HG03025 (cell line): ENCODE results near the gene CCL14.
"Not testable (repeated sequence)": the region's sequence is repeated elsewhere in the genome, so short reads cannot be mapped to it uniquely, and the experiment has no call there.

Experiments
- ATAC-seq: cut with Tn5 transposase; IDR thresholded peaks from one replicate; pipeline ENCODE4 v1.9.1; 2021; ENCODE audit warnings: mild to moderate bottlenecking, moderate library complexity; ENCODE audit not compliant: unreplicated experiment, low FRiP score

CCL14 gene

DNA sequence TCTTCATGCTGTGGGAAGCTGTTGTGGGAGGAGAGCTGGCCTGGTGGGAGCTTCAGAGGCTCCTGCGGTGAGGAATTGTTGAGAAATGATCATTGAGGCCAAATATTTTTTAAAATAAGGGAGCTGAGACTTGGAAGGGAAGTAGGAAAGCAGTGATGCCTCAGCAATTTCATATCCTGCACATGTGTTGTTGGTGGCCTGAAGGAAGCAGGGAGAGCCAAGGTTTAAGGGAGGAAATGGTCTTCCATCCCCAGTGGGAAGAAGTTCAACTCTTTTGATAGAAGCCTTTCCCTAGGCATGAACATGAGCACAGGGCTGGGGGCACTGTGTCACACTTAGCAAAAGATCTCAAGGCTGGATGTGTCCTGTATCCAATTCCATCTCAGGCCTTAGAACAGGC lies at the start of gene CCL14:
Gene CCL14 (minus strand): TSS at position 87 of the 400 bp plus-strand sequence. CDS start 80 bp downstream, at position 7.
- ATAC-seq, result no peak

- ATAC-seq, result no peak
These were observed 49.7 kb upstream of the CCL14 start for GRCh38 chr17:36036235-36036634.

- ATAC-seq, result no peak
These were observed 47.6 kb upstream of the CCL14 start for GRCh38 chr17:36034127-36034526.

- ATAC-seq, result no peak
These were observed 44.4 kb upstream of the CCL14 start for GRCh38 chr17:36030956-36031355.

DNA sequence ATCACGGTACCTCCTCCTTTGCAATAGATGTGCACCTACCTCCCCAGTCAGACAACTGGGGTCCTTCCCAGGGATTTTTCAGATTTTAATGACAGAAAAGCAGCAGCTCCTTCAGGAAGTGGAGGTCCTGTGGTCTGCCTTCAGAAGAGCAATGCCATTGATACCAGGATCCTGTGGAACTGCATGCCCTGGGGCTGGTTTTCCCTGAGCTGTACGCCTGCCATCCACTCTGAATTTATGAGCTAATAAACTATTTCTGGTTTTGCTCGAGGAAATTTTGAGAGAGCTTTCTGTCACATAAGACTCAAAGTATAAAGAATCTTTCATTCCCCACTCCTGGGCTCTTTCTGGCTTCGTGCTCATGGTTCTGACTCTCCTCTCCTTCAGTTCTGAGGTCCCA lies 41.2 kb upstream of the CCL14 start:
- no peak for ATAC-seq

GRCh38 chr17:36024106-36024869 lies 37.8 kb upstream of the CCL14 start:
- no peak for ATAC-seq

DNA sequence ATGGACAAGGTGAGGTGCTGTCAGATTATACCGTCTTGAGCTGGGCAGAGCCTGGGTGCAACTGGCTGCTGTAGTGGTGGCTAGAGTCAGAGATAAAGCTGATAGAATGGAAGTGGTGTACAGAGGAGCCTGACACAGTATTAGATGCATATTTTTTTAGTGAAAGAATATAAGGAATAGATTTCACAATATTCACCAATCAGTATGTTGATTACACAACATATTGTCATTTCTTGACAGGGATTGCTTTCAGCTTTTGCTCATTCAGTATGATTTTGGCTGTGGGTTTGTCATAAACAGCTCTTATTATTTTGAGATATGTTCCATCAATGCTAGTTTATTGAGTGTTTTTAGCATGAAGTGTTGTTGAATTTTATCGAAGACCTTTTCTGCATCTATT lies 32.9 kb upstream of the CCL14 start:
- no peak for ATAC-seq

GRCh38 chr17:36017799-36018198 lies 31.3 kb upstream of the CCL14 start, which contains the start of gene CCL23:
TSS of gene CCL23 (minus strand) at chr17:36017972. CDS start at chr17:36017897, 75 bp downstream.
- no peak for ATAC-seq

GRCh38 chr17:36016555-36016954 lies 30.0 kb upstream of the CCL14 start:
- no peak for ATAC-seq

DNA sequence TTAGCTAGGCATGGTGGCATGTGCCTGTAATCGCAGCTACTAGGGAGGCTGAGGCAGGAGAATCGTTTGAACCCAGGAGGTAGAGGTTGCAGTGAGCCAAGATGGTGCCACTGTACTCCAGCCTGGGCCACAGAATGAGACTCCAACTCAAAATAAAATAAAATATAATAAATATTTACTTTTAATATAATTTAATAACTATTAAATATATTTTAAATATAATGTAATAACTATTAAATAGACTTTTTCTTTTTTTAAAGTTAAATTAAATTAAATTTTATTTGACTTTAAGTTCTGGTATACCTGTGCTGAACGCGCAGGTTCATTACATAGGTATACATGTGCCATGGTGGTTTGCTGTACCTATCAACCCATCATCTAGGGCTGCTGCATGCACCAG lies 29.4 kb upstream of the CCL14 start:
- ATAC-seq, result not testable (repeated sequence)

GRCh38 chr17:36014946-36015345 lies 28.4 kb upstream of the CCL14 start:
- no peak for ATAC-seq

- ATAC-seq, result no peak
These were observed 24.7 kb upstream of the CCL14 start for GRCh38 chr17:36011201-36011600.

DNA sequence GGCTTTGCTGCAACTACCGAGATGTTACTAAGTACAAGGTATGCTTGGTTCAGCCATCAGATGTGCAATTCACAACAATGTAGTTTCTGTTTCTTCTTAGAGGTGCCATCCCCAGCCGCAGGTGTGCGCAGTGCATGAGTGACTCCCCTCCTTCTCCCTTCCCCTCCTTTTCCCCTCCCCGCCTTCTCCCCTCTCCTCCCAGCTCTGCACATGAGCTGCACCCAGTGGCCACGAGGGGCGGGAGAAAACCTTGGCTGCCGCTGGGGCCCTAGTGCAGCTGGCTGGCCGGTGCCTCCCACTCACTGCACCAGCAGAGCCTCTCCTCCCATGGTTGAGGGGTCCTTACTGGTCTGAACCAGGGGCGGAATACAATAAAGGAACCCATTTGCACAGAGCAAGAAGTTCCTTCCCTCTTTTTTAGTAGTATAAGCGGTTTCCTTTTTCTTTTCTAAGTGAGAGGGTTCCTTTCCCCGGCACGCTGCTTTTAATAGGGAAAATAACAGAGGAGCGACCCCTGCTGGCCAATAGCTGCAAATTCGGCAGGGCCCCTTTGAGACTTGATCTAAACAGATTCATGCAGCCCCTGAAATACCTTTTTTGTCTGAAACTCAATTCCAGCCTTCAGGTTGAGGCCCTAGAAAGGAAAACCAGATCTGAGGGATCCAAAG lies 22.6 kb upstream of the CCL14 start:
- ATAC-seq, result no peak

GRCh38 chr17:36004594-36005108 lies 18.1 kb upstream of the CCL14 start:
- ATAC-seq, result no peak

- ATAC-seq, result no peak
These were observed 16.1 kb upstream of the CCL14 start for GRCh38 chr17:36002631-36003030.

DNA sequence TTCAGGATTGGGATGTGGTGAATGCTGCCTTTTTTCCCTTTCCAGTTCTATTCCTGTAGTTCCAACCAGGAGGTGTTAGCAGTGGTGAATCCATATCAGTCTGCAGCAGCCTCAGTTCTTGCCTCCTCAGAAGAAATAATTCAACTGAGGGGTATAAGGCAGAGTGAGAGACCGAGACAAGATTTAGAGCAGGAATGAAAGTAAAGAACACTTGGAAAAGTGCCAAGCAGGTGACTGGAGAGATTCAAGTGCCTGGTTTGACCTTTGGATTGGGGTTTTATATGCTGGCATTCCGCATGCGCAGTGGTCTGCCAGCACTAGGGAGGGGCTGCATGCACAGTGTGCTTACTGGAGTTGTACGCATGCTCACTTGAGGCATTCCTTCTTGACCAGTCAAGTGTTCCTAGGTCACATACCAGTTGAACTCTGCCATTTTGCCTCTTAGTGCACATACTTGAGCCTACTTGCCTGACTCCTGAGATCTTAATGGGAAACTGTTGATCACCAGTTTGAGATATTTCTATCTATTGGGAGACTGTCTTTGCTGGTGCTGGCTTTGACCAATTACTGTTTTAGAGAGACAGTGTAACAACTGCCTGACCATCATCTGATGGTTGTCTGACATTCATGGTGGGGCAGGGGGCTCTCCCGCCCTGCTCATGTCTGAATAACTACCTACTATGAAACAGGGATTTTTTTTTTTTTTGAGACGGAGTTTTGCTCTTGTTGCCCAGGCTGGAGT lies 15.5 kb upstream of the CCL14 start:
- ATAC-seq, result no peak

DNA sequence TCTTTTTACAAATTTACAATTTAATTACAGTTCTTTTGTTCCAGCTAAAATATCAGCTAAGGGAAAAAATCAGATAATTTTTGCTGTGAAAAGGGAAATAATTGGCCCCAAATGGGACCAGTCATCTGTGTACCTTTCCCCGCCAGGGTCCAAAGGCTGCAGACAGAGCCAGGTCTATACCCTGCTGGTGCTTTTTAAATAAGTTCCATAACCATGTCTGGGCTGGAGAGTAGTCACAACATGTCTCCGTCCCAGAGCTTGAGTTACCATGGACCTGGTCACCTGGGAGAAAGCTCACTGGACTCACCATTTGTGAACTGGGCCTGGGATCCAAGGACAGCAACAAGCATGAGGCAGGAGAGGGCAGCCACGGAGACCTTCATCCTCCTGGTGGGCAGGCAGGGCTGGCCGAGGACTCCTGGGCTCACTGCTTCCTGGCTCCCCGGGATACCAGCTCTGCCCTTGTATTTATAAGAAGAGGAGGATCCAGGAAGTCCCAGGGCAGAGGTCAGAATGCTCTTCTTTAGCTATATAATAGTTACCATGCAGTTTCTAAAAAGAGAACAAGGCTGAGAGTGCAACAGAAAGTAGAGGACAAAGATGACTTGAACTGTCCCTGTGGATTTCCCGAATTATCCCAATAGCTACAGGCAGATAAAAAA lies 14.7 kb upstream of the CCL14 start, which contains the start of gene CCL15:
Gene CCL15 (minus strand): TSS at position 444 of the 662 bp plus-strand sequence. CDS start 61 bp downstream, at position 383.
- no peak for ATAC-seq

DNA sequence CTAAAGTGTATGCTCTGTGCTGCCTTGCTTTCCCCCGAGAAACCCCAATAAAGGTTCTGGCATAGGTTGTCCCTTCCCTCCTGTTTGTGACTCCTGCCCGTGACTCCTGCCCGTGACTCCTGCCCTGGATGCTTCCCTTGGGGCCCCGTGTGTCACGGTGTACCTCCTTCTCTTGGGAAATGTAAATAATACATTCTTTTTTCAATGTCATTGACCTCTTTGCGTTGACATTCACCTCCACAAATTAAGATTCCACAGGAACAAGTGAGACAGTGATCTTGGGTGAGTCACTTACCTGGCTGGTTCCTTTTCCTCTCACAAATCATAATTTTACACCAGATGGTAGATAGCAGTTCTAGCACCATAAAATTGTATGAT lies 14.2 kb upstream of the CCL14 start:
- no peak for ATAC-seq

GRCh38 chr17:35998756-35999155 lies 12.2 kb upstream of the CCL14 start:
- ATAC-seq, result no peak

DNA sequence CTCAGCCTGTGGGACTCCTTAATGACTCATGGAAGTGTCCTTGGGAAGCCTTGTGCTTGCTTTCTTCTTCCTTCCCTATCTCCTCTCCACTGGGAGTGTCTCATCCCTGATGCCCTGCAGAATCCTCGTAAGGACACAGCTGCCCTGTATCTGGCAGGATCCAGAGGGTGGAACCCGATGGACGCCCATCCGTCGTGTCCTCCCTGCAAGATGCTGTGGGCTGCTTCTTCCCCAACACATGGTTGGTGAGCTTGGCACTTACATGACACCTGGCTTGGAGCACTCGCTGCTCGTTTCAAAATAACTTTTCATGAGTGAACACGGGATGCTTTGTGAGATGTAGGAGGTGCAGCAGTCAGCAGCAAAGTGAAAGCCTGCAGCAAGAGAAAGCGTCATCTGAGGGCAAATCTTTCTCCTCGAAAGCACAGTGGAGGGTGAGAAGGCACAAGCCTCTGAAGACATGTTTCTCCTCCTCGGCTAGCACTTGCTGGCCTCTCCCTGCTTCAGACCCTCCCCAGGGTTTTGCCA lies 11.6 kb upstream of the CCL14 start:
- ATAC-seq, result no peak
